HFF-Myc (cell line): ENCODE data around the gene RGN.

Source experiments
- DNase-seq: peaks from one replicate; pipeline ENCODE4 v3.0.0-alpha.2; 2011; ENCODE audit warnings: low read depth; ENCODE audit errors: extremely low read depth
- H3K4me3 ChIP-seq: replicated peaks from 2 replicates; pipeline ENCODE4 v1.5.1; 2011; ENCODE audit warnings: low read depth, mild to moderate bottlenecking, control low read depth, low read length
- CTCF ChIP-seq: IDR thresholded peaks from 2 replicates; pipeline ENCODE4 v1.5.1; 2012; ENCODE audit warnings: mild to moderate bottlenecking, low read depth, low read length, control low read depth; ENCODE audit errors: missing control alignments

RGN gene

GRCh38 chrX:47078129-47079043 is at the start of gene RGN:
TSS of gene RGN (plus strand) at chrX:47078443. CDS start at chrX:47081145, 2,702 bp downstream.
- no peak within 1 kb of the TSS for H3K4me3 ChIP-seq
- DNase-seq, result no peak
- no peak for TF ChIP-seq CTCF

GRCh38 chrX:47030339-47030738 is 47.9 kb upstream of the RGN start:
- TF ChIP-seq CTCF, result peak; percentile 18
- peak; percentile 20 for DNase-seq
- H3K4me3 ChIP-seq, result no peak overlapping the region

GRCh38 chrX:47047989-47048388 is 30.3 kb upstream of the RGN start:
- no peak overlapping the region for H3K4me3 ChIP-seq
- DNase-seq, result no peak
- TF ChIP-seq CTCF, result no peak

- TF ChIP-seq CTCF, result no peak
- H3K4me3 ChIP-seq, result no peak overlapping the region
- no peak for DNase-seq
These were observed 18.9 kb upstream of the RGN start for GRCh38 chrX:47059142-47059874.

- DNase-seq, result no peak
These were observed 17.5 kb upstream of the RGN start for GRCh38 chrX:47060708-47061107.

More at GRCh38 chrX:47060708-47061107, 17.5 kb upstream of the RGN start:
- no peak overlapping the region for H3K4me3 ChIP-seq
- TF ChIP-seq CTCF, result no peak
